SK-N-SH treated with all-trans-retinoic acid at 6 μM for 48 hours (cell line): ENCODE results near the gene NET1.

Source experiments
- ATAC-seq: fragments of 200-7000 bp; cut with Tn5 transposase; 3 replicates; pipeline ENCODE4 v1.9.1; 2020; ENCODE audit warnings: mild to moderate bottlenecking, moderate library complexity
- ARNTL ChIP-seq: fragments of 450-650 bp; formaldehyde crosslinking; IDR thresholded peaks from 2 replicates; pipeline ENCODE4 v1.5.0; 2020; ENCODE audit warnings: low read depth, mild to moderate bottlenecking, moderate library complexity, borderline replicate concordance
- BACH2 ChIP-seq: fragments of 250-450 bp; sonication (Bioruptor Pico); IDR thresholded peaks from 2 replicates; pipeline ENCODE4 v1.9.0; 2021; ENCODE audit warnings: mild to moderate bottlenecking, borderline replicate concordance
- CSDC2 ChIP-seq: fragments of 250-450 bp; sonication (Bioruptor Pico); IDR thresholded peaks from 2 replicates; pipeline ENCODE4 v1.5.0; 2020; ENCODE audit warnings: mild to moderate bottlenecking, moderate library complexity
- ESRRG ChIP-seq: fragments of 250-450 bp; sonication (Bioruptor Pico); IDR thresholded peaks from 2 replicates; pipeline ENCODE4 v1.6.1; 2021; ENCODE audit warnings: mild to moderate bottlenecking
- GLIS3 ChIP-seq: fragments of 250-450 bp; sonication (Bioruptor Pico); IDR thresholded peaks from 2 replicates; pipeline ENCODE4 v1.5.0; 2020; ENCODE audit warnings: mild to moderate bottlenecking, moderate library complexity
- ISL1 ChIP-seq: fragments of 250-450 bp; sonication (Bioruptor Pico); IDR thresholded peaks from 2 replicates; pipeline ENCODE4 v2.1.2; 2022; ENCODE audit warnings: mild to moderate bottlenecking, moderate library complexity
- OSR1 ChIP-seq: fragments of 250-450 bp; sonication (Bioruptor Pico); IDR thresholded peaks from 2 replicates; pipeline ENCODE4 v1.8.0; 2022; ENCODE audit warnings: moderate library complexity, mild to moderate bottlenecking, inconsistent platforms
- PPARA ChIP-seq: fragments of 250-450 bp; sonication (Bioruptor Pico); IDR thresholded peaks from 2 replicates; pipeline ENCODE4 v1.5.0; 2020; ENCODE audit warnings: mild to moderate bottlenecking, borderline replicate concordance
- RARB ChIP-seq: fragments of 250-450 bp; sonication (Bioruptor Pico); IDR thresholded peaks from 2 replicates; pipeline ENCODE4 v1.8.0; 2021; ENCODE audit warnings: mild to moderate bottlenecking, moderate library complexity
- SNAI2 ChIP-seq: fragments of 250-450 bp; sonication (Bioruptor Pico); IDR thresholded peaks from 2 replicates; pipeline ENCODE4 v1.5.0; 2020; ENCODE audit warnings: mild to moderate bottlenecking, moderate library complexity
- TCF4 ChIP-seq: fragments of 250-450 bp; sonication (Bioruptor Pico); IDR thresholded peaks from 2 replicates; pipeline ENCODE4 v1.8.0; 2021; ENCODE audit warnings: mild to moderate bottlenecking, moderate library complexity, borderline replicate concordance
- TOX ChIP-seq: fragments of 250-450 bp; sonication (Bioruptor Pico); IDR thresholded peaks from 2 replicates; pipeline ENCODE4 v1.8.0; 2021; ENCODE audit warnings: mild to moderate bottlenecking, moderate library complexity, borderline replicate concordance
- ZC3H10 ChIP-seq: fragments of 250-450 bp; sonication (Bioruptor Pico); IDR thresholded peaks from 2 replicates; pipeline ENCODE4 v1.5.1; 2021; ENCODE audit warnings: mild to moderate bottlenecking, moderate library complexity
- ZFP3 ChIP-seq: fragments of 250-450 bp; sonication (Bioruptor Pico); IDR thresholded peaks from 2 replicates; pipeline ENCODE4 v1.5.0; 2020; ENCODE audit warnings: mild to moderate bottlenecking, moderate library complexity
- ZFP30 ChIP-seq: fragments of 450-650 bp; formaldehyde crosslinking; IDR thresholded peaks from 2 replicates; pipeline ENCODE4 v1.5.0; 2022; ENCODE audit warnings: mild to moderate bottlenecking, moderate library complexity
- ZNF565 ChIP-seq: fragments of 450-650 bp; formaldehyde crosslinking; conservative IDR thresholded peaks from 2 replicates; pipeline ENCODE4 v1.5.0; 2020; ENCODE audit warnings: low read depth, mild to moderate bottlenecking, moderate library complexity
- ZNF70 ChIP-seq: fragments of 450-650 bp; formaldehyde crosslinking; IDR thresholded peaks from 2 replicates; pipeline ENCODE4 v1.5.0; 2020; ENCODE audit warnings: mild to moderate bottlenecking, moderate library complexity
- ZNF8 ChIP-seq: fragments of 450-650 bp; formaldehyde crosslinking; IDR thresholded peaks from 2 replicates; pipeline ENCODE4 v1.5.0; 2020; ENCODE audit warnings: mild to moderate bottlenecking, moderate library complexity
- TF ChIP-seq, protein P1 (sequence below): fragments of 250-450 bp; sonication (Bioruptor Pico); IDR thresholded peaks from 2 replicates; pipeline ENCODE4 v1.5.1; 2020; ENCODE audit warnings: low read depth, mild to moderate bottlenecking, moderate library complexity
- TF ChIP-seq, protein P2 (sequence below): fragments of 250-450 bp; sonication (Bioruptor Pico); IDR thresholded peaks from 2 replicates; pipeline ENCODE4 v1.5.0; 2020; ENCODE audit warnings: mild to moderate bottlenecking, moderate library complexity
- TF ChIP-seq, protein P3 (sequence below): fragments of 250-450 bp; sonication (Bioruptor Pico); IDR thresholded peaks from 2 replicates; pipeline ENCODE4 v1.8.0; 2020; ENCODE audit warnings: mild to moderate bottlenecking, moderate library complexity, borderline replicate concordance
- TF ChIP-seq, protein P4 (sequence below): fragments of 250-450 bp; sonication (Bioruptor Pico); IDR thresholded peaks from 2 replicates; pipeline ENCODE4 v1.5.1; 2021; ENCODE audit warnings: mild to moderate bottlenecking, moderate library complexity
- TF ChIP-seq, protein P5 (sequence below): fragments of 250-450 bp; sonication (Bioruptor Pico); IDR thresholded peaks from 2 replicates; pipeline ENCODE4 v1.8.0; 2021; ENCODE audit warnings: low read depth, mild to moderate bottlenecking, moderate library complexity, borderline replicate concordance

Gene NET1

DNA sequence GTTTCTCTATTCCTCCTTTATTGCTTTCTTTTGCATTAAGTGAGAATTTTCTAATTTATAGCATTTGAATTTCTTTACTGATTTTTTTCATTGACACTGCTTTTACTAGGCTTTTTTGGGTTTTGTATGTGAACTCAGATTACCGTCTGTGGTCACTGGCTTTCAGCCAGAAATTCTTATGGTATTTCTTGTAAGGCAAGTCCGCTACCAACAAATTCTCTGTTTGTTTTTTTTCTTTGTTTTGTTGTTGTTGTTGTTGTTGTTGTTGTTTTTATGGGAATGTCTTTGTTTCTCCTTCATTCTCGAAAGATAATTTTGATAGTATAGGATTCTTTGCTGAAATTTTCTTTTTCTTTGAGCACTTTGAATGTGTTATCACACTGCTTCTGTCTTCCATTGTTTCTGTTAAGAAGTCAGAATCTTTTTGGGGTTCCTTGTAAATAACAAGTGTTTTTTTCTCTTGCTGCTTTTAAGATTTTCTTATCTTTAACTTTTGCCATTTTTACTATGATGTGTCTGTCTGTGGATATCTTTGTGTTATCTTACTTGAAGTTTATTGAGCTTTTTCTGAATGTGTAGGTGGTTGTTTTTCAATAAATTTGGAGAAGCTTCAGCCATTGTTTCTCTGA is 7.2 kb downstream of the NET1 start:
- TF ChIP-seq ZFP3 (CRISPR knock-in tag): no peak
- no peak for TF ChIP-seq ZC3H10 (CRISPR knock-in tag)
- no peak for ATAC-seq

DNA sequence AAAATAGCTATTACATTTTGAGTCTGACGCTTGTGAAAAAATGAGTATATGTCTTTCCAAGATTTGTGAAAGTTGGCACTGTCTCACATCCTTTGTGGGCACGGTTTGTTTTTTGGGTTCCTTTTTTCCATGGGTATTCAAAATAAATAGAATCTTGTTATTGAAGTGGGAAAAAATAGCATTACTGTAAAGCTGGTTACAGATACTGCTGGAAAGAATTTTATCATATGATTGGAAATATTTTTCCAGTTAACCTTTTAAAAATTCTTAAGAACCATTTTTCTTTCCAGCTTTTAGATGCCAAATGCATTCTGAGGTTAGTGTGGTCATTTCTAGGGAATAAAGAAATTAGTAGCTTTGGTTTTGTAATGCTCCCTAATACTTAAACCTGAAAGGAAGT is 11.4 kb downstream of the NET1 start:
- no peak for ATAC-seq
- TF ChIP-seq, protein P1, sequence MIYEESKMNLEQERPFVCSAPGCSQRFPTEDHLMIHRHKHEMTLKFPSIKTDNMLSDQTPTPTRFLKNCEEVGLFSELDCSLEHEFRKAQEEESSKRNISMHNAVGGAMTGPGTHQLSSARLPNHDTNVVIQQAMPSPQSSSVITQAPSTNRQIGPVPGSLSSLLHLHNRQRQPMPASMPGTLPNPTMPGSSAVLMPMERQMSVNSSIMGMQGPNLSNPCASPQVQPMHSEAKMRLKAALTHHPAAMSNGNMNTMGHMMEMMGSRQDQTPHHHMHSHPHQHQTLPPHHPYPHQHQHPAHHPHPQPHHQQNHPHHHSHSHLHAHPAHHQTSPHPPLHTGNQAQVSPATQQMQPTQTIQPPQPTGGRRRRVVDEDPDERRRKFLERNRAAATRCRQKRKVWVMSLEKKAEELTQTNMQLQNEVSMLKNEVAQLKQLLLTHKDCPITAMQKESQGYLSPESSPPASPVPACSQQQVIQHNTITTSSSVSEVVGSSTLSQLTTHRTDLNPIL (CRISPR knock-in tag): no peak
- TF ChIP-seq ISL1 (CRISPR knock-in tag): no peak
- TF ChIP-seq, protein P2, sequence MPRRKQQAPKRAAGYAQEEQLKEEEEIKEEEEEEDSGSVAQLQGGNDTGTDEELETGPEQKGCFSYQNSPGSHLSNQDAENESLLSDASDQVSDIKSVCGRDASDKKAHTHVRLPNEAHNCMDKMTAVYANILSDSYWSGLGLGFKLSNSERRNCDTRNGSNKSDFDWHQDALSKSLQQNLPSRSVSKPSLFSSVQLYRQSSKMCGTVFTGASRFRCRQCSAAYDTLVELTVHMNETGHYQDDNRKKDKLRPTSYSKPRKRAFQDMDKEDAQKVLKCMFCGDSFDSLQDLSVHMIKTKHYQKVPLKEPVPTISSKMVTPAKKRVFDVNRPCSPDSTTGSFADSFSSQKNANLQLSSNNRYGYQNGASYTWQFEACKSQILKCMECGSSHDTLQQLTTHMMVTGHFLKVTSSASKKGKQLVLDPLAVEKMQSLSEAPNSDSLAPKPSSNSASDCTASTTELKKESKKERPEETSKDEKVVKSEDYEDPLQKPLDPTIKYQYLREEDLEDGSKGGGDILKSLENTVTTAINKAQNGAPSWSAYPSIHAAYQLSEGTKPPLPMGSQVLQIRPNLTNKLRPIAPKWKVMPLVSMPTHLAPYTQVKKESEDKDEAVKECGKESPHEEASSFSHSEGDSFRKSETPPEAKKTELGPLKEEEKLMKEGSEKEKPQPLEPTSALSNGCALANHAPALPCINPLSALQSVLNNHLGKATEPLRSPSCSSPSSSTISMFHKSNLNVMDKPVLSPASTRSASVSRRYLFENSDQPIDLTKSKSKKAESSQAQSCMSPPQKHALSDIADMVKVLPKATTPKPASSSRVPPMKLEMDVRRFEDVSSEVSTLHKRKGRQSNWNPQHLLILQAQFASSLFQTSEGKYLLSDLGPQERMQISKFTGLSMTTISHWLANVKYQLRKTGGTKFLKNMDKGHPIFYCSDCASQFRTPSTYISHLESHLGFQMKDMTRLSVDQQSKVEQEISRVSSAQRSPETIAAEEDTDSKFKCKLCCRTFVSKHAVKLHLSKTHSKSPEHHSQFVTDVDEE (CRISPR knock-in tag): no peak
- TF ChIP-seq TCF4 (CRISPR knock-in tag): no peak
- no peak for TF ChIP-seq ZC3H10 (CRISPR knock-in tag)
- TF ChIP-seq, protein P3, sequence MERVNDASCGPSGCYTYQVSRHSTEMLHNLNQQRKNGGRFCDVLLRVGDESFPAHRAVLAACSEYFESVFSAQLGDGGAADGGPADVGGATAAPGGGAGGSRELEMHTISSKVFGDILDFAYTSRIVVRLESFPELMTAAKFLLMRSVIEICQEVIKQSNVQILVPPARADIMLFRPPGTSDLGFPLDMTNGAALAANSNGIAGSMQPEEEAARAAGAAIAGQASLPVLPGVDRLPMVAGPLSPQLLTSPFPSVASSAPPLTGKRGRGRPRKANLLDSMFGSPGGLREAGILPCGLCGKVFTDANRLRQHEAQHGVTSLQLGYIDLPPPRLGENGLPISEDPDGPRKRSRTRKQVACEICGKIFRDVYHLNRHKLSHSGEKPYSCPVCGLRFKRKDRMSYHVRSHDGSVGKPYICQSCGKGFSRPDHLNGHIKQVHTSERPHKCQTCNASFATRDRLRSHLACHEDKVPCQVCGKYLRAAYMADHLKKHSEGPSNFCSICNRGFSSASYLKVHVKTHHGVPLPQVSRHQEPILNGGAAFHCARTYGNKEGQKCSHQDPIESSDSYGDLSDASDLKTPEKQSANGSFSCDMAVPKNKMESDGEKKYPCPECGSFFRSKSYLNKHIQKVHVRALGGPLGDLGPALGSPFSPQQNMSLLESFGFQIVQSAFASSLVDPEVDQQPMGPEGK: no peak
- no peak for TF ChIP-seq SNAI2 (CRISPR knock-in tag)
- no peak for TF ChIP-seq PPARA (CRISPR knock-in tag)
- TF ChIP-seq BACH2 (CRISPR knock-in tag): no peak
- no peak for TF ChIP-seq GLIS3 (CRISPR knock-in tag)
- no peak for TF ChIP-seq ZNF8 (CRISPR knock-in tag)
- TF ChIP-seq CSDC2: no peak
- no peak for TF ChIP-seq TOX
- TF ChIP-seq, protein P4, sequence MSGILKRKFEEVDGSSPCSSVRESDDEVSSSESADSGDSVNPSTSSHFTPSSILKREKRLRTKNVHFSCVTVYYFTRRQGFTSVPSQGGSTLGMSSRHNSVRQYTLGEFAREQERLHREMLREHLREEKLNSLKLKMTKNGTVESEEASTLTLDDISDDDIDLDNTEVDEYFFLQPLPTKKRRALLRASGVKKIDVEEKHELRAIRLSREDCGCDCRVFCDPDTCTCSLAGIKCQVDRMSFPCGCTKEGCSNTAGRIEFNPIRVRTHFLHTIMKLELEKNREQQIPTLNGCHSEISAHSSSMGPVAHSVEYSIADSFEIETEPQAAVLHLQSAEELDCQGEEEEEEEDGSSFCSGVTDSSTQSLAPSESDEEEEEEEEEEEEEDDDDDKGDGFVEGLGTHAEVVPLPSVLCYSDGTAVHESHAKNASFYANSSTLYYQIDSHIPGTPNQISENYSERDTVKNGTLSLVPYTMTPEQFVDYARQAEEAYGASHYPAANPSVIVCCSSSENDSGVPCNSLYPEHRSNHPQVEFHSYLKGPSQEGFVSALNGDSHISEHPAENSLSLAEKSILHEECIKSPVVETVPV (CRISPR knock-in tag): no peak
- TF ChIP-seq ZFP30 (CRISPR knock-in tag): no peak
- no peak for TF ChIP-seq ARNTL (CRISPR knock-in tag)
- TF ChIP-seq OSR1 (CRISPR knock-in tag): no peak
- TF ChIP-seq ZNF70 (CRISPR knock-in tag): no peak
- TF ChIP-seq, protein P5, sequence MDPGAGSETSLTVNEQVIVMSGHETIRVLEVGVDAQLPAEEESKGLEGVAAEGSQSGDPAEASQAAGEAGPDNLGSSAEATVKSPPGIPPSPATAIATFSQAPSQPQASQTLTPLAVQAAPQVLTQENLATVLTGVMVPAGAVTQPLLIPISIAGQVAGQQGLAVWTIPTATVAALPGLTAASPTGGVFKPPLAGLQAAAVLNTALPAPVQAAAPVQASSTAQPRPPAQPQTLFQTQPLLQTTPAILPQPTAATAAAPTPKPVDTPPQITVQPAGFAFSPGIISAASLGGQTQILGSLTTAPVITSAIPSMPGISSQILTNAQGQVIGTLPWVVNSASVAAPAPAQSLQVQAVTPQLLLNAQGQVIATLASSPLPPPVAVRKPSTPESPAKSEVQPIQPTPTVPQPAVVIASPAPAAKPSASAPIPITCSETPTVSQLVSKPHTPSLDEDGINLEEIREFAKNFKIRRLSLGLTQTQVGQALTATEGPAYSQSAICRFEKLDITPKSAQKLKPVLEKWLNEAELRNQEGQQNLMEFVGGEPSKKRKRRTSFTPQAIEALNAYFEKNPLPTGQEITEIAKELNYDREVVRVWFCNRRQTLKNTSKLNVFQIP: no peak
- TF ChIP-seq RARB (CRISPR knock-in tag): no peak
- TF ChIP-seq, all 23 proteins: peak for 0

DNA sequence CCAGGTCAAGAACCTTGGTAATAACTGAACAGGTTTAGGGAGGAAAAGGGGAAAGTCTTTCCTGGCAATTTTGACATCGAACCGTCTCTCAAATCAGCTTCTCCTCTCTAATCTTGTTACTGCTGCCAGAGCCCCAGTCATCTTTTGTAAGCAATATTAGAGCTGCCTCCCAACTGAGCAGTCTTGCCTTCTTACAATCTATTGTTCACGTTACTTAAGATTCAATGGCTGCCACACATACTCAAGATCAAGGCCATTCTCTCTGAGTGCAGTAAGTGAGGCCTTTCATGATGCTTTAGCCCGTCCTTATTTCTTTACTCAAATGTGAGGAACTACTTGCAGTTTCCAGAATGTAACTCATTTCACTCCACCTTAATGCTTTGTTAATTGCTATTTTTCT is 12.4 kb downstream of the NET1 start:
- no peak for ATAC-seq
- no peak for TF ChIP-seq GLIS3 (CRISPR knock-in tag)

DNA sequence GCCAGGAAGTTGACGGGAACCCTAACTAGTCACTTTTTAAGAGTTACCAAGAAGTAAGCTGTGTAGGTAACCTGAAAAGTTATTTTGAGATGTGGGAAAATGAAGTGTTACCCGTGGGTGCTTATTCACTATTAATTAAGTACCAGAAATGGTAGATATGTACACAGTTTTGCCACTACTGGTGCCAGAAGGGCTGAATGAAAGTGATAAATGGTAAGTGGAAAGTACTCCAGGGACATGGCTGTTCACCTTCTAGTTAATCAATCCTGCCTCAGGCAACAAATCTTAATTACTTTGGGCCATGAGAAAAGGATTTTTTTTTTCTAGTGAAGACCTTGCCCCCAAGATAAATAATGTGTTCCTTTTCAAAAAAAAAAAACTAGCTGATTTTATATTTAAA is 15.8 kb downstream of the NET1 start:
- ATAC-seq: no peak
- no peak for TF ChIP-seq ZFP30 (CRISPR knock-in tag)
- no peak for TF ChIP-seq ESRRG (CRISPR knock-in tag)
- TF ChIP-seq ZNF565: no peak
- no peak for TF ChIP-seq OSR1 (CRISPR knock-in tag)
- no peak for TF ChIP-seq ISL1 (CRISPR knock-in tag)
- TF ChIP-seq RARB (CRISPR knock-in tag): no peak
- TF ChIP-seq, protein P1 (CRISPR knock-in tag): no peak
- no peak for TF ChIP-seq ARNTL (CRISPR knock-in tag)
- TF ChIP-seq GLIS3 (CRISPR knock-in tag): no peak
- TF ChIP-seq SNAI2 (CRISPR knock-in tag): no peak
- TF ChIP-seq, protein P4 (CRISPR knock-in tag): no peak
